HepG2 (cell line): ENCODE measurements around the gene TTLL13. TPM values are rescaled to one million over a fixed set of nuclear protein-coding genes. Genes with fewer than 3 reads are reported as not detected.

Experiments
- ATAC-seq: fragments of 200-7000 bp; cut with Tn5 transposase; 3 replicates; pipeline ENCODE4 v1.9.1; 2020; ENCODE audit warnings: mild to moderate bottlenecking, moderate library complexity
- BruUV-seq: library from RNA; stranded (reverse); fragments of 400-500 nt; replicated peaks from 2 replicates; lab custom pipeline; 2021; lab: Mats Ljungman, UMichigan
- CTCF ChIA-PET: fragments of 300-600 bp; formaldehyde crosslinking; extraction: SDS; loops from one replicate; lab custom pipeline; 2021; ENCODE audit warnings: low total read pairs, inconsistent platforms, low intra/inter-chr PET ratio; lab: Yijun Ruan, JAX
- POLR2A ChIA-PET: fragments of 350-600 bp; sonication (Branson Sonifier 250); formaldehyde crosslinking; loops from one replicate; lab custom pipeline; 2020; ENCODE audit warnings: antibody characterized with exemption, inconsistent platforms; lab: Yijun Ruan, JAX
- DNase-seq: peaks from one replicate; pipeline ENCODE4 v3.0.0-alpha.2; 2015; ENCODE audit warnings: low spot score
- FAIRE-seq: peaks from 3 replicates; lab custom pipeline; 2011; peaks lifted over from hg19 to GRCh38; lab: Jason Lieb, UNC
- H2AFZ ChIP-seq: one replicate; pipeline ENCODE4 v1.6.1; 2011; ENCODE audit warnings: low read length, inconsistent platforms
- H3K27ac ChIP-seq: fragments of 300-600 bp; 3 replicates; pipeline ENCODE4 v1.8.0; 2011; ENCODE audit warnings: mixed run types, mild to moderate bottlenecking, mixed read lengths, low read length, inconsistent platforms; ENCODE audit not compliant: insufficient read depth; ENCODE audit errors: extremely low read length
- H3K27me3 ChIP-seq, 2 experiments: fragments of 200-600 bp in 1 of 2; 2 replicates in 1 of 2; 3 replicates in 1 of 2; pipeline versions ENCODE4 v1.6.0 to v1.8.0; 2011; ENCODE audit warnings: low read length in 2 of 2, mild to moderate bottlenecking in 2 of 2, moderate library complexity in 2 of 2, inconsistent platforms in 1 of 2; ENCODE audit not compliant: insufficient read depth in 2 of 2, control insufficient read depth in 1 of 2
- H3K36me3 ChIP-seq, 2 experiments: fragments of 200-600 bp in 1 of 2; replicated peaks in 1 of 2; 2 replicates in 1 of 2; 3 replicates in 1 of 2; pipeline versions ENCODE4 v1.5.1 to v1.8.0; 2011; ENCODE audit warnings: low read length in 2 of 2, inconsistent platforms in 1 of 2; ENCODE audit not compliant: insufficient read depth in 2 of 2, control insufficient read depth in 1 of 2
- H3K4me1 ChIP-seq: 2 replicates; pipeline ENCODE4 v1.5.1; 2012; ENCODE audit warnings: low read length, inconsistent platforms; ENCODE audit not compliant: insufficient read depth
- H3K4me2 ChIP-seq: 2 replicates; pipeline ENCODE4 v1.6.0; 2011; ENCODE audit warnings: low read depth, low read length, inconsistent platforms
- H3K4me3 ChIP-seq, 3 experiments: fragments of 200-600 bp in 1 of 3; sonication (generic), shearing (Covaris generic) in 1 of 3; replicated peaks in 1 of 3; 2 replicates each; pipeline ENCODE4 v1.5.1; 2011 to 2016; ENCODE audit warnings: low read length in 3 of 3, inconsistent platforms in 2 of 3, low read depth in 2 of 3, mild to moderate bottlenecking in 2 of 3, control low read depth in 1 of 3, mixed read lengths in 1 of 3; ENCODE audit not compliant: insufficient read depth in 1 of 3
- H3K79me2 ChIP-seq: one replicate; pipeline ENCODE4 v1.6.1; 2011; ENCODE audit warnings: low read length, inconsistent platforms; ENCODE audit not compliant: insufficient read depth
- H3K9ac ChIP-seq: 2 replicates; pipeline ENCODE4 v1.6.0; 2011; ENCODE audit warnings: mild to moderate bottlenecking, low read depth, low read length, inconsistent platforms; ENCODE audit not compliant: insufficient read depth
- H3K9me3 ChIP-seq: 2 replicates; pipeline ENCODE4 v1.5.1; 2012; ENCODE audit warnings: mild to moderate bottlenecking, low read length
- H4K20me1 ChIP-seq: 2 replicates; pipeline ENCODE4 v1.6.0; 2011; ENCODE audit warnings: inconsistent platforms, mild to moderate bottlenecking, low read length, moderate library complexity; ENCODE audit not compliant: insufficient read depth
- CENPT ChIP-seq: sonication (generic); formaldehyde crosslinking; IDR thresholded peaks from 2 replicates; pipeline ENCODE4 v1.8.0; 2022; ENCODE audit warnings: low read depth, mild to moderate bottlenecking, moderate library complexity, missing genetic modification reagents
- GATAD2A ChIP-seq: IDR thresholded peaks from 2 replicates; pipeline ENCODE4 v1.6.1; 2016
- GLI4 ChIP-seq: sonication (generic); formaldehyde crosslinking; IDR thresholded peaks from 2 replicates; pipeline ENCODE4 v1.5.1; 2020; ENCODE audit warnings: missing genetic modification reagents, mild to moderate bottlenecking, moderate library complexity, borderline replicate concordance
- PHF5A ChIP-seq: IDR thresholded peaks from one replicate; pipeline ENCODE4 v1.6.1; 2018; ENCODE audit warnings: low read depth, missing genetic modification reagents; ENCODE audit not compliant: unreplicated experiment
- SALL1 ChIP-seq: sonication (generic); formaldehyde crosslinking; IDR thresholded peaks from 2 replicates; pipeline ENCODE4 v1.8.0; 2022; ENCODE audit warnings: mild to moderate bottlenecking, missing genetic modification reagents
- TCF12 ChIP-seq, 2 experiments: fragments of 450-650 bp in 1 of 2; sonication (generic) in 1 of 2; formaldehyde crosslinking in 1 of 2; IDR thresholded peaks; 2 replicates each; pipeline versions ENCODE4 v1.6.1 to v1.8.0; 2017 to 2022; ENCODE audit warnings: antibody characterized with exemption in 1 of 2, mild to moderate bottlenecking in 1 of 2, missing genetic modification reagents in 1 of 2, moderate library complexity in 1 of 2
- ZKSCAN1 ChIP-seq: fragments of 150-350 bp; IDR thresholded peaks from 2 replicates; pipeline ENCODE4 v1.6.1; 2014; ENCODE audit warnings: low read length
- ZNF616 ChIP-seq: sonication (generic); formaldehyde crosslinking; IDR thresholded peaks from 2 replicates; pipeline ENCODE4 v1.5.0; 2020; ENCODE audit warnings: low read depth, mild to moderate bottlenecking, missing genetic modification reagents
- ZNF850 ChIP-seq: sonication (generic); formaldehyde crosslinking; conservative IDR thresholded peaks from 2 replicates; pipeline ENCODE4 v1.9.0; 2021; ENCODE audit warnings: mild to moderate bottlenecking, missing genetic modification reagents
- WGBS: methylation state at CpG from one replicate; pipeline ENCODE4 v1.1.6; 2017; ENCODE audit warnings: low lambda C conversion rate; 5-methylcytosine and 5-hydroxymethylcytosine counted together
- in situ Hi-C: cut with HindIII; loops from 2 replicates; pipeline ENCODE4 v1.10.0; 2017; ENCODE audit warnings: low pct_unique_long_range_greater_than_20kb; ENCODE audit not compliant: extremely low pct_ligation_motif_present
- intact Hi-C: fragments of 100-400 bp; cut with micrococcal nuclease; formaldehyde crosslinking; loops from one replicate; pipeline ENCODE4 v1.10.0; 2022; ENCODE audit not compliant: unreplicated experiment
- polyA plus RNA-seq, 8 experiments: library from polyadenylated mRNA; depleted of rRNA in 3 of 8; stranded (reverse) in 7 of 8; unstranded in 1 of 8; fragments of >200 nt; fragmentation: Illumina TruSeq in 4 of 8; extraction: Trizol in 4 of 8; gene quantifications; 2 replicates each; pipeline versions ENCODE4 v1.2.1 to v1.2.3, GENCODE V29; 2011 to 2016; ENCODE audit warnings: low read depth in 4 of 8, missing spikeins in 1 of 8, mixed read lengths in 1 of 8; ENCODE audit not compliant: insufficient read depth in 1 of 8
- total RNA-seq, 5 experiments: library from RNA; depleted of rRNA; stranded (reverse); fragments of >200 nt; fragmentation: Illumina TruSeq; extraction: Trizol; gene quantifications; 2 replicates each; pipeline ENCODE4 v1.2.3, GENCODE V29; 2016; ENCODE audit warnings: low read depth in 1 of 5

TTLL13 gene
- total and polyA plus RNA-seq, 2 of the 13 experiments (the other 11 are each of a cell fraction or from before 2014, with no cell fraction given), result 0.07 to 0.29 TPM

DNA sequence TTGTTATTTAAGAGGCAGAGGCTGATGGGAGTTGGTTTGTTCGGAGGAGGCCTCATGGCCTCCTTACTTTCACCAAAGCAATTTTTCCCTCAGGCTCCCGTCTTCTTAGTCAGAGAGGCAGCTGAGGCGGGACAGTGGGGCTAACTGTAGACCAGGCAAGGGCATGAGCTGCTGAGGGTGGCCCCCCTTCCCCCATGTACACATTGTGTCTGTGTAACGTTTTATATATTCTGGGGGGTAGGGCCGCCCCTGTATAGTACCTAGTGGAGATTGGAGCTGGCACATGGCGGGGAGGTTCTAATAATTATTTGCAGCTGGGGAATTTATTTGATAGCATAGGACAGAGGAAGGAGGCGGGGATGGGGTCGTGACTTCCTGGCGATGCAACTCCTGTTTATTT is 51.2 kb downstream of the TTLL13 start:
- H3K27ac ChIP-seq, result no peak overlapping the region
- DNase-seq, result no peak
- peaks cover 20% of the 10 kb centered on the region for H3K4me1 ChIP-seq
- CTCF ChIA-PET, result no interaction called here
- no peak for TF ChIP-seq GLI4
- TF ChIP-seq PHF5A (CRISPR knock-in tag), result no peak
- no peak for TF ChIP-seq ZNF616 (CRISPR knock-in tag)
- TF ChIP-seq ZKSCAN1, result no peak
- no peak for TF ChIP-seq SALL1 (CRISPR knock-in tag)
- TF ChIP-seq TCF12 (IDR thresholded peaks at IDR 0.05), result no peak
- TF ChIP-seq TCF12 (CRISPR knock-in tag; IDR thresholded peaks at IDR 0.05), result no peak
- no peak for TF ChIP-seq GATAD2A (CRISPR knock-in tag)
- no peak for TF ChIP-seq ZNF850 (CRISPR knock-in tag)
- TF ChIP-seq CENPT (CRISPR knock-in tag), result no peak
- no peaks in the 10 kb centered on the region for H4K20me1 ChIP-seq
- no peaks in the 10 kb centered on the region for H3K27me3 ChIP-seq
- in situ Hi-C loops, result loop anchor here (10.0 kb wide), 1 partner anchor 304 kb away; no protein-coding TSS in a partner anchor
- no peak overlapping the region for H3K4me2 ChIP-seq
- 87% methylated on average over 9 of the region's 9 CpGs for WGBS
- H3K9ac ChIP-seq, result no peak overlapping the region
- POLR2A ChIA-PET, result interaction anchor here (1.2 kb wide), 1 partner anchor 35 kb away, joined by 3 read pairs; the partner anchor contains the start of gene NGRN
- H3K9me3 ChIP-seq, result no peaks in the 10 kb centered on the region
- intact Hi-C loops, result no loop called here
- H3K79me2 ChIP-seq, result no peaks in the 10 kb centered on the region
- FAIRE-seq, result no peak
- no TSS peak for BruUV-seq
- H3K4me3 ChIP-seq, result no peak overlapping the region
- H3K36me3 ChIP-seq, result no peaks in the 10 kb centered on the region
- H2AFZ ChIP-seq, result no peak overlapping the region
- peak; percentile 19; the same call in 2 of the 3 replicates for ATAC-seq
